ENCODE measurements around the gene POLR2A.

GRCh38 chr17:7440834-7441195 lies 43.4 kb upstream of the POLR2A start:
- no peak for TF ChIP-seq EZH2 (IDR thresholded peaks at IDR 0.05; ENCODE audit: borderline replicate concordance, low read depth, low read length, severe bottlenecking)
- TF ChIP-seq, protein P1, sequence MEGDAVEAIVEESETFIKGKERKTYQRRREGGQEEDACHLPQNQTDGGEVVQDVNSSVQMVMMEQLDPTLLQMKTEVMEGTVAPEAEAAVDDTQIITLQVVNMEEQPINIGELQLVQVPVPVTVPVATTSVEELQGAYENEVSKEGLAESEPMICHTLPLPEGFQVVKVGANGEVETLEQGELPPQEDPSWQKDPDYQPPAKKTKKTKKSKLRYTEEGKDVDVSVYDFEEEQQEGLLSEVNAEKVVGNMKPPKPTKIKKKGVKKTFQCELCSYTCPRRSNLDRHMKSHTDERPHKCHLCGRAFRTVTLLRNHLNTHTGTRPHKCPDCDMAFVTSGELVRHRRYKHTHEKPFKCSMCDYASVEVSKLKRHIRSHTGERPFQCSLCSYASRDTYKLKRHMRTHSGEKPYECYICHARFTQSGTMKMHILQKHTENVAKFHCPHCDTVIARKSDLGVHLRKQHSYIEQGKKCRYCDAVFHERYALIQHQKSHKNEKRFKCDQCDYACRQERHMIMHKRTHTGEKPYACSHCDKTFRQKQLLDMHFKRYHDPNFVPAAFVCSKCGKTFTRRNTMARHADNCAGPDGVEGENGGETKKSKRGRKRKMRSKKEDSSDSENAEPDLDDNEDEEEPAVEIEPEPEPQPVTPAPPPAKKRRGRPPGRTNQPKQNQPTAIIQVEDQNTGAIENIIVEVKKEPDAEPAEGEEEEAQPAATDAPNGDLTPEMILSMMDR (IDR thresholded peaks at IDR 0.05; ENCODE audit: borderline replicate concordance, extremely low read depth, low read length, poor library complexity, severe bottlenecking), result no peak
